B cell (primary cell): ENCODE results near the gene DNPH1. TPM values are rescaled to one million over a fixed set of nuclear protein-coding genes. Genes with fewer than 3 reads are reported as not detected.
A peak's percentile ranks its signal among the peaks of the same experiment; 100 is the strongest.

Source experiments
- ATAC-seq: fragments of 200-7000 bp; cut with Tn5 transposase; one replicate; pipeline ENCODE4 v1.10.0; 2021; ENCODE audit warnings: low read depth, mild to moderate bottlenecking, moderate number of reproducible peaks, moderate library complexity
- CTCF ChIA-PET: fragments of 350-600 bp; sonication (Branson Sonifier 250); formaldehyde crosslinking; loops from one replicate; lab custom pipeline; 2021; ENCODE audit warnings: antibody characterized with exemption, inconsistent platforms; lab: Charles Lee
- POLR2A ChIA-PET: fragments of 350-600 bp; sonication (Branson Sonifier 250); formaldehyde crosslinking; loops from one replicate; lab custom pipeline; 2021; ENCODE audit warnings: antibody characterized with exemption; lab: Charles Lee
- DNase-seq: peaks from one replicate; pipeline ENCODE4 v3.0.0; 2013
- H2AFZ ChIP-seq: 2 replicates; pipeline ENCODE4 v1.6.1; 2012; ENCODE audit warnings: mild to moderate bottlenecking, low read depth, low read length; ENCODE audit not compliant: insufficient read depth, poor library complexity, severe bottlenecking
- H3K27ac ChIP-seq, 2 donors: 1 replicate in 1 of 2; 2 replicates in 1 of 2; pipeline ENCODE4 v1.5.1; 2012 to 2013; ENCODE audit warnings: low read length in 2 of 2, mild to moderate bottlenecking in 2 of 2, moderate library complexity in 1 of 2
- H3K27me3 ChIP-seq, 4 experiments: fragments of 200-600 bp in 1 of 4; sonication (generic) in 1 of 4; replicated peaks in 1 of 4; 1 replicate in 2 of 4; 2 replicates in 2 of 4; pipeline versions ENCODE4 v1.6.1 to v1.7.0; 2013 to 2016; ENCODE audit warnings: low read length in 3 of 4, mild to moderate bottlenecking in 2 of 4, mixed read lengths in 1 of 4, moderate library complexity in 1 of 4; ENCODE audit not compliant: insufficient read depth in 4 of 4, control insufficient read depth in 3 of 4; ENCODE audit errors: control extremely low read depth in 1 of 4
- H3K36me3 ChIP-seq, 2 experiments: replicated peaks in 1 of 2; 1 replicate in 1 of 2; 2 replicates in 1 of 2; pipeline versions ENCODE4 v1.6.1 to v1.7.1; 2013; ENCODE audit warnings: low read length in 1 of 2; ENCODE audit not compliant: insufficient read depth in 2 of 2, control insufficient read depth in 1 of 2; ENCODE audit errors: control extremely low read depth in 1 of 2, extremely low read depth in 1 of 2
- H3K4me1 ChIP-seq, 2 donors: fragments of 200-600 bp in 1 of 2; sonication (generic) in 1 of 2; 1 replicate in 1 of 2; 2 replicates in 1 of 2; pipeline versions ENCODE4 v1.5.1 to v1.6.1; 2013 to 2017; ENCODE audit warnings: low read length in 2 of 2; ENCODE audit not compliant: control insufficient read depth in 2 of 2, insufficient read depth in 2 of 2
- H3K4me2 ChIP-seq: replicated peaks from 2 replicates; pipeline ENCODE3; 2012; ENCODE audit warnings: mild to moderate bottlenecking, low read depth, low read length; ENCODE audit not compliant: poor library complexity, severe bottlenecking
- H3K4me3 ChIP-seq, 5 experiments: fragments of 200-600 bp in 1 of 5; sonication (generic) in 1 of 5; 1 replicate in 3 of 5; 2 replicates in 2 of 5; pipeline versions ENCODE4 v1.5.1 to v1.7.0; 2011 to 2016; ENCODE audit warnings: low read length in 4 of 5, mild to moderate bottlenecking in 4 of 5, low read depth in 2 of 5, control low read depth in 1 of 5, moderate library complexity in 1 of 5; ENCODE audit not compliant: insufficient read depth in 1 of 5; ENCODE audit errors: control extremely low read depth in 1 of 5, extremely low read depth in 1 of 5
- H3K79me2 ChIP-seq: fragments of 200-600 bp; sonication (generic); one replicate; pipeline ENCODE4 v1.6.0; 2016; ENCODE audit warnings: low read length; ENCODE audit not compliant: control insufficient read depth, insufficient read depth
- H3K9ac ChIP-seq: fragments of 200-600 bp; sonication (generic); 2 replicates; pipeline ENCODE4 v1.6.1; 2017; ENCODE audit warnings: mild to moderate bottlenecking, low read length, moderate library complexity
- H3K9me3 ChIP-seq, 3 donors: one replicate each; pipeline versions ENCODE4 v1.6.1 to v1.7.1; 2013; ENCODE audit warnings: low read length in 2 of 3; ENCODE audit not compliant: control insufficient read depth in 2 of 3, insufficient read depth in 1 of 3; ENCODE audit errors: control extremely low read depth in 1 of 3
- H4K20me1 ChIP-seq: 2 replicates; pipeline ENCODE4 v1.6.0; 2012; ENCODE audit warnings: mild to moderate bottlenecking, low read length; ENCODE audit not compliant: insufficient read depth, control insufficient read depth, poor library complexity, severe bottlenecking
- H3K27ac Mint-ChIP-seq: one replicate; pipeline ENCODE4 v1.8.0; 2021; ENCODE audit warnings: mixed read lengths
- H3K27me3 Mint-ChIP-seq: one replicate; pipeline ENCODE4 v1.8.0; 2021; ENCODE audit warnings: mixed read lengths
- H3K4me1 Mint-ChIP-seq: one replicate; pipeline ENCODE4 v1.8.0; 2021; ENCODE audit warnings: mixed read lengths
- H3K4me3 Mint-ChIP-seq: one replicate; pipeline ENCODE4 v1.8.0; 2021; ENCODE audit warnings: mixed read lengths
- H3K9me3 Mint-ChIP-seq: one replicate; pipeline ENCODE4 v1.8.0; 2022; ENCODE audit warnings: mixed read lengths; ENCODE audit not compliant: insufficient read depth
- EZH2 ChIP-seq: IDR thresholded peaks from 2 replicates; pipeline ENCODE4 v1.6.1; 2012; ENCODE audit warnings: borderline replicate concordance, low read depth, mild to moderate bottlenecking, moderate library complexity, low read length; ENCODE audit not compliant: insufficient read depth, poor library complexity, severe bottlenecking
- WGBS: methylation state at CpG from one replicate; pipeline ENCODE4 v1.1.5; 2013; ENCODE audit warnings: missing lambda C conversion rate; ENCODE audit not compliant: insufficient coverage; 5-methylcytosine and 5-hydroxymethylcytosine counted together
- intact Hi-C: fragments of 100-400 bp; cut with micrococcal nuclease; formaldehyde crosslinking; loops from one replicate; pipeline ENCODE4 v1.10.0; 2022
- polyA plus RNA-seq: library from polyadenylated mRNA; depleted of rRNA; stranded (reverse); fragments of >200 nt; gene quantifications from 2 replicates; pipeline ENCODE4 v1.2.3, GENCODE V29; 2012
- total RNA-seq, 2 donors: library from RNA; stranded (reverse); fragments of 120-200 nt in 1 of 2; gene quantifications; 1 replicate in 1 of 2; 2 replicates in 1 of 2; pipeline versions ENCODE4 v1.2.3 to v1.2.4, GENCODE V29; 2013 to 2022
- TF ChIP-seq, protein P1 (sequence below): fragments of 200-600 bp; IDR thresholded peaks from one replicate; pipeline ENCODE4 v1.8.0; 2022; ENCODE audit warnings: antibody characterized with exemption, mild to moderate bottlenecking

Gene DNPH1
- total and polyA plus RNA-seq, 2 donors (not counting 1 experiment from before 2014, with no cell fraction given): 29.0 to 52.8 TPM

DNA sequence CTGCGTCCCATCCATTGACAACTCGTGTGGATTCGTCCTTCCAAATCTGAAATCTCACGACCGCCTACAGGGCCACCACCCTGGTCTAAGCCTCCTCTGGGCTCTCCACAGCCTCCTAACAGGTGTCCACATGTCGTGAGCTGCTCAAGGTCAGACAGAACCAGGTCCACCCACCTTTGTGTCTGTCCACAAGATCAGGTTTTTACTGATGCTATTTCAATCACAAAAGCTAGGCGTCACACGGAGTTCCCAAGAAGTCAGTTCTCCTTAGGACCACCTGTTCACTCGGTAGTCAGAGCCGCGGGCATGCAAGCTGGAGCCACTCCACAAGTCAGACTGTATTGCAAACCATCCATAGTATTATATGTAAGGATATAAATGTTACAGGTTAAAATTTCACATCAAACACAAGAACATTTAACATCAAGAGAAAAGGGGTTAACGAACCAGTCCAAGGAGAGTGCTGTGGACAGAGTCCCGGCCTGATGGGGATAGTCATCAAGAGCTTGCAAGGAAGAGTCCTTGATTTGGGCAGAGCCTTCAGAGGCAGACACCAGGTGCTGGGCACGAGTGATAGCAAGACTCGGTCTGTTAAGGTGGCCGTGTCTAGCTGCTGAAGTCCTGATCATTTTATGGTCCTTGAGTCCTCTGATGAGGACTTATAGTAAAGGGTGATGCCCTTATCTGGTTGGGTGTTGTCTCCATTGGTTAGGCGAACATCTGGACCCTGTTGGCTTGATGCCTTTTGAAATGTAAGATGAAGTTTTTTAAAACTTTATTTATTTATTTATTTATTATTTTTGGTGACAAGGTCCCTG is 731 bp upstream of the DNPH1 start:
- peak overlapping the region; percentile 90 for H3K27ac Mint-ChIP-seq
- no peaks in the 10 kb centered on the region for H4K20me1 ChIP-seq
- intact Hi-C loops: loop anchor here (1.0 to 10.0 kb wide), 4 partner anchors 17 to 395 kb away; partner anchors contain the start of genes CUL9 and GTPBP2
- peaks cover 0 to 5% (median 0%) of the 10 kb centered on the region in 4 experiments for H3K27me3 ChIP-seq
- ATAC-seq (no peak), DNase-seq (no peak)
- peak overlapping the region; percentile 88 for H2AFZ ChIP-seq
- peak overlapping the region; percentile 81 for H3K4me2 ChIP-seq
- POLR2A ChIA-PET: interaction anchor here (0.6 to 1.7 kb wide), 5 partner anchors 17 to 357 kb away, joined by 3 to 7 read pairs (median 3); partner anchors contain the start of genes CNPY3 and CUL9
- peak overlapping the region in 4 of 5 experiments; percentile 47 to 70 (median 64) for H3K4me3 ChIP-seq
- H3K4me1 Mint-ChIP-seq: peaks cover 24% of the 10 kb centered on the region
- H3K9me3 ChIP-seq: no peaks in the 10 kb centered on the region
- H3K27me3 Mint-ChIP-seq: peaks cover 9% of the 10 kb centered on the region
- peaks cover 0 to 8% of the 10 kb centered on the region in 2 experiments for H3K36me3 ChIP-seq
- 80% methylated on average over 13 of the region's 17 CpGs for WGBS
- H3K9me3 Mint-ChIP-seq: no peaks in the 10 kb centered on the region
- H3K79me2 ChIP-seq: peaks cover 39% of the 10 kb centered on the region
- no peak overlapping the region for H3K27ac ChIP-seq
- peak overlapping the region; percentile 66 for H3K9ac ChIP-seq
- TF ChIP-seq, protein P1, sequence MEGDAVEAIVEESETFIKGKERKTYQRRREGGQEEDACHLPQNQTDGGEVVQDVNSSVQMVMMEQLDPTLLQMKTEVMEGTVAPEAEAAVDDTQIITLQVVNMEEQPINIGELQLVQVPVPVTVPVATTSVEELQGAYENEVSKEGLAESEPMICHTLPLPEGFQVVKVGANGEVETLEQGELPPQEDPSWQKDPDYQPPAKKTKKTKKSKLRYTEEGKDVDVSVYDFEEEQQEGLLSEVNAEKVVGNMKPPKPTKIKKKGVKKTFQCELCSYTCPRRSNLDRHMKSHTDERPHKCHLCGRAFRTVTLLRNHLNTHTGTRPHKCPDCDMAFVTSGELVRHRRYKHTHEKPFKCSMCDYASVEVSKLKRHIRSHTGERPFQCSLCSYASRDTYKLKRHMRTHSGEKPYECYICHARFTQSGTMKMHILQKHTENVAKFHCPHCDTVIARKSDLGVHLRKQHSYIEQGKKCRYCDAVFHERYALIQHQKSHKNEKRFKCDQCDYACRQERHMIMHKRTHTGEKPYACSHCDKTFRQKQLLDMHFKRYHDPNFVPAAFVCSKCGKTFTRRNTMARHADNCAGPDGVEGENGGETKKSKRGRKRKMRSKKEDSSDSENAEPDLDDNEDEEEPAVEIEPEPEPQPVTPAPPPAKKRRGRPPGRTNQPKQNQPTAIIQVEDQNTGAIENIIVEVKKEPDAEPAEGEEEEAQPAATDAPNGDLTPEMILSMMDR: no peak
- no peak for TF ChIP-seq EZH2
- H3K4me3 Mint-ChIP-seq: peak overlapping the region; percentile 92
- peaks cover 28 to 36% of the 10 kb centered on the region in 2 donors for H3K4me1 ChIP-seq
- CTCF ChIA-PET: interaction anchor here (0.6 to 3.3 kb wide), 20 partner anchors 8 to 311 kb away, joined by 3 to 15 read pairs (median 4); partner anchors contain the start of genes ABCC10 and CRIP3
